Activated CD8-positive, alpha-beta memory T cell treated with anti-CD3 and anti-CD28 coated beads, Interleukin-2, amount 50 U/mL, for 4 hours (primary cell): Measurements from ENCODE around the gene ENO4.

ENCODE experiments used
- DNase-seq: peaks from one replicate; pipeline ENCODE4 v3.0.0-alpha.2; 2020

ENO4 gene

GRCh38 chr10:116831086-116831485 is 18.2 kb upstream of the ENO4 start:
- DNase-seq: no peak

DNA sequence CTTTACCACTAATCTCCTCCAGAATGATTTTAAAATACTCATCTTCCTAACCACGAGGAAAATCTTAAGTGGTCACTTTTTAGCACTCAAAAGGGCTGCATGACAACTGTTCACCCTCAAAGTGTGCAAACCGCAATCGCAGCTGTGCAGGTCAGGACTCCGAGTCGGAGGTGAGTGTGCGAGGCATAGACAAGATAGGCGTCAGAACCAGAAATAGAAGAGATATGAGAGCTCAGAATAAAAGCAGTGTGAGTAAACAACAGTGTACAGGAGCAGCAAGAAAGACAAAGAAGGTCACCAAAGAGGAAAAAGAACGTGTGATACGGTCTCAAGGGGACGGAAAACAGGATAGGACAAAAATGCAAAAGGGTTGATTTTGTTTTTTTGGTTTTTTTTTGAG is 17.5 kb upstream of the ENO4 start:
- no peak for DNase-seq

DNA sequence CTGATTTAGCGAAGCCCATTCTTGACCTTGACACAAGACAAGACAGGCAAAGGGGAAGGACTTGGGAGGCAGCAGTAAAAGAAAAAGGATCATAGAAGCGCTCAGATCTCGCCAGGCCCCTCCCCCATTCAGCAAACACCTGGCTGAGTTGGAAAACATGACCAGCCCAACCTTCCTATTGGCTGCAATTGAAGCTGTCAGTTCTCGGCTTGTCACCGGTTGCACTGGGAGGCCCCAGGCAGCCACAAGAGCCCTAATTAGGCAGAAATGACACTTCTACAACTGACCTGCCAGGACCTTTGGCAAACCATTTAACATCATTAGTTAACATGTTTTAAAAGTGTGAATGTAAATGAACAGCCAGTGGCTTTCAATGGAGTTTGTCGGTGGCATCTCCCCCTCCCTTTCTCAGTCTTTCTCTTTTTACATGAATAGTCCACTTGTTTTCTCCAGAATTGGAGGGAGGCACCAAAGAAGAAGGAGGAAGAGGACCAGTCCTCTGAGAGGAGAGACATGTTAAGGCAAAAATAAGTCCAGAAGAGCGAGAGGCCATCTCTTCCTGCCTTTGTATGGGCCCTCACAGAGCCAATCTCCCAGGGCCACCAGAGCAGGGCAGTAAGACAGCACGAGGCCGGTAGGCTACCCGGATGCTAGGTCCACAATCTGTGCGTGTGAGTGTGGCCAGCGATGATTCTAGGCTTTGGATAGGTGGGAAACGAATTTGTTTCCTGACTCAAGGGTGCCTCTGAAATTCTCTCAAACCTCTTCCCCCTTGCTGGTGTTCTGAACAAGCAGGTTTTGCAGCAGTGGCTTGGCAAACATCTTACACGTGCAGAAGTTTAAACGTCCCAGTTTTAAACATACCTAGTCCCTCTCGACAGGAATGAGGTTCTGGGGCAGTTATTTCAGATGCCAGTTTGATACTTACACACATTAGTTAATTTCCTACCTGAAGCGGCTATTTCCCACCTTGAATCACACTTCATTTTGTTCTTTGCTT is 15.0 kb upstream of the ENO4 start:
- no peak for DNase-seq

GRCh38 chr10:116835658-116836057 is 13.6 kb upstream of the ENO4 start:
- DNase-seq: no peak

DNA sequence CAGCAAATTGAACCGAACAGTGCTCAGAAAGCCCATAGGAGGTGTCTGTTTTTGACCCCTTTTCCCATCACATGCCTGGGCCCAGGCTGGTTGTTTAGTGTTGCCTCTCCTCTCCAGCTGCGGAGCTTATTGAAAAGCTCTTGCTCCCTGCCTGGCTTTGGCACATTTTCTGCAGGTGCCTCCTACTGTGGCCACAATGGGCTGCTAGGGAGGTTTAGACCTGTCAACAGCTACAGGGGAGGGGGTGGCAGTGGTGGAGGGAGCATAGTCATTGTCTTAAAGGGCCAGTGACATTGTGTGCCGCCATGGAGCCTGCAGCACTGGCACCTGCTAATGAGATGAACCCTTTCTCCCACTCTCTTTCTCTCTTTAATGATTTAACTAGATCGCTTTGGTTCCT is 13.2 kb upstream of the ENO4 start:
- DNase-seq: no peak

- DNase-seq: no peak
Measured at GRCh38 chr10:116836902-116837523, 12.3 kb upstream of the ENO4 start.

- no peak for DNase-seq
Measured at GRCh38 chr10:116838143-116838725, 11.1 kb upstream of the ENO4 start.

GRCh38 chr10:116840389-116841075 is 8.8 kb upstream of the ENO4 start:
- DNase-seq: no peak

DNA sequence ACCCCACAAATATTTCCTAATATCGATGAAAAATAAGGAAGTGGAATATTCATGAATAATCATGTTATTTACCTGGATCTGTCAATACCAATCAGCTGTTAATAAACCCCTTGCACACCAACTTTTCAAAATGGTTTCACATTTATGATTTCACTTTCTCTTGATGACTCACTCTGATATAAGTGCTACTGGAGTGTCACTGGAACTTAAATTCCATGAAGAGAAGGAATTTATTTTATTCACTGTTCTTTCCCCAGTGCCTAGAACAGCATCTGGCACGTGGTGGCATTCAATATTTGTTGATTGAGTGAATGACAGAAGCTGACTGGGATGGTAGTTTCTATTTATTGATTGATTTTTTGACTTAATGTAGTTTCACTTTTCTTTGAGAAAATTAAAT is 3.5 kb upstream of the ENO4 start:
- DNase-seq: no peak

GRCh38 chr10:116848032-116848943 is 1.0 kb upstream of the ENO4 start:
- DNase-seq: no peak

- DNase-seq: no peak
Measured at GRCh38 chr10:116848944-116849247, 403 bp upstream of the ENO4 start.

DNA sequence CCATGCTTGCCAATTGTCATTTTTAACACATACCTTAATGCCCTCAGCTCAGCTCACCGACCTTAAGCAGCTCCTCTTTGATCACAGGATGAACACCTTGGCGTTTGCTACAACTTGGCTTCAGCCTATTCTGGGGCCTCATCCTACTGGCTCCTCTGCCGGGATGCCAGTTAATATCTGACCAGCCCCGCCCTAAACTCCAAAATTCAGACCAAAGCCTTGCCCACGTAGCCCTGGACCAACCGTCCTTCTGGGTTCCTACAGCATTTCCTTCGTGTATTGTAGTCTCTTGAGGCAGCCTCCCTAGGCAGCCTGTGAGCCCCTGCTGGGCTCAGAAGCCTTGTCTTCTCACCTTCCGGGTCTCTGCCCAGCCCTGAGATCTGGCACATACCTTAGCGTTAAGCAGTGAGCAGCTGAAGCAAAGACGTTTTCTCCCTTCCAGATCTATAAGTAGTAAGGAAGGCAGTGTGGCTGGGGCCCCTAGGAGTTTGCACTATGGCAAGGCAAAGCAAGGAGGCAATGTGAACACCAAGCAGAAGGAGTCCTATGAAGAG is 836 bp downstream of the ENO4 start:
- DNase-seq: no peak

GRCh38 chr10:116852246-116852645 is 2.9 kb downstream of the ENO4 start:
- no peak for DNase-seq

- DNase-seq: no peak
Measured at GRCh38 chr10:116853287-116853686, 4.0 kb downstream of the ENO4 start.

DNA sequence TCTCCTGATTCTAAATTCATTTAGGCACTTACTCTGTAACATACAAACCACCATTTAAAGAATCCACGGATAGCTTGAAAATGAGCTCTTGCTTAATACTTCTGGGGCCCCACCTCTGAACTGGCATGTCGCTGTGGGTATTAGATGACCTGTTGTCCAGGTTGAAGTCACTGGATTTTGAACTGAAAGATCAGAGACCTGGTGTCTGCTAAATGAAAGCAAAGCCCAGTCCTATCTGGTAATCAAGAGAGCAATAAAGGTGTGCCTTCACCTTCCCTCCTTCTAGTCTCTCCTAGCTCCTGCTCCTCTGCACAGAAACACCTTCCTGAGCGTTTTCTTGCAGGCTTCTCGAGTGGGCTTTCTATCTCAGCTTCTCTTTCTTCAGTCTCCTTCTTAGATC is 4.4 kb downstream of the ENO4 start:
- DNase-seq: no peak

DNA sequence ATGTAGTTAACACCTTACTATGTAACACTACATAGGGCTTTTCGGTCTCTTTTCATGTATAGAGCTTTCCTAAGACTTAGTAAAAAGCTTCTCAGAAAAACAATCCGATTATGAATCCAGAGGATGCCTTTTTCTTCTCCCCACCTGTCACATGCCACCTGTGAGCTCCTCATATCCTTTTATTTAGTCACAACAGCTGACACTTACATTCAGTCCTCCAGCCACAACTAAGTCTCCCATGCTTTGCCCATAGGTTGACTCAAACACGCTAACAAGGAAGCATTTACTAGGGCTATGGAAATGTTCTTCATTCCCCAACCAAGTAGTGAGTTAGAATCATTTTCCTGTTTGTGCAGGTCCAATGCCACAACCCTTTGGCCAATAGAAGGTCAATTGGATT is 7.9 kb downstream of the ENO4 start:
- DNase-seq: no peak

DNA sequence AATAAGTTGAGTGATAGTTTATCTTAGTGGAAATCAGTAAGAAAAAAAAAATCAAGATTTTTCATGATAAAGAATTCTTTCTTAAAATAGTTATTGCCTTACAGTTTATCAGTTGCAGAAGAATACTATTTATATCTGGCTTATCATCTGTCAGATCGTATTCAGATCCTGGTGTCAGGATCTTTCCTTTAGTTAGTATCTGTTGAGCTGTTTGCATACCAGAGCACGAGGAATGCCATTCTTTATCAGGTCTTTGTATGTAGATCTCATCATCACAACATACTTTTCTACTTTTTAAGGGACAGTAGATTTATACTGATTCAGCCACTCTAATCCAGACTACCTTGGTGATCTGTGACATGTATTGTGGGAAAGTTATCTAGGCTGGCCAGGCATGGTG is 12.5 kb downstream of the ENO4 start:
- no peak for DNase-seq

DNA sequence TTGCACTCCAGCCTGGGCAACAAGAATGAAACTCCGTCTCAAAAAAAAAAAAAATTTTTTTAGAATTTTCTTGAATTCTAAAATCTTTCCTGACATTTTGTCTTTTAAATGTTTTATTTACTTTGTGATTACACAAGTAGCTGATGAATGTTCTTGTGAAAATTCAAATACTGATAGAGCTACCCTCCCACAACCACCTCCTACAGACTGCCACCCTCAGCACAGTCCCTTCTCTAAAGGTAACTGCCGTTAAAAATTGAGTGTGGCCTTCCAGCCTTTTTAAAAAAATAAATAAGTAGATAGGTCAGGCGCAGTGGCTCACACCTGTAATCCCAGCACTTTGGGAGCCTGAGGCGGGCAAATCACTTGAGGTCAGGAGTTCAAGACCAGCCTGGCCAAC is 15.1 kb downstream of the ENO4 start:
- no peak for DNase-seq

DNA sequence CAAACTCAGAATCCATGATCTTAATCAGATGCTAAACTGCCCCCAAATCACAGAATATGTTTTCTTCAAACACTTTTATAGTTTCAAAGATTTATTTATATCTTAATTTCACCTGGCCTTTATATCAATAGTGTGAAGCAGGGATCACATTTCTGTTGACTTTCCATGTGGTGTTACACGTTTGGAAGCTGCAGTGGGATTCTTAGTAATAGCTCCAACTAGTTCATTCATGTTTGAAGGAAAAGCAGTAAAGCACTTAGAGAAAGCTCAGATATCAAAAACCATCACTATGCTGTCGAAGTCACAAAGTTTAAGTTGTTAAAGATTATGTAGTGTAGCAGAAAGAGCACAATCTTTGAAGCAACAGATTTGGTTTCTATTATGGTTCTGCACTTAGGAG is 16.8 kb downstream of the ENO4 start:
- DNase-seq: no peak

- DNase-seq: no peak
Measured at GRCh38 chr10:116866987-116867595, 17.8 kb downstream of the ENO4 start.

- no peak for DNase-seq
Measured at GRCh38 chr10:116868198-116868676, 18.9 kb downstream of the ENO4 start.

DNA sequence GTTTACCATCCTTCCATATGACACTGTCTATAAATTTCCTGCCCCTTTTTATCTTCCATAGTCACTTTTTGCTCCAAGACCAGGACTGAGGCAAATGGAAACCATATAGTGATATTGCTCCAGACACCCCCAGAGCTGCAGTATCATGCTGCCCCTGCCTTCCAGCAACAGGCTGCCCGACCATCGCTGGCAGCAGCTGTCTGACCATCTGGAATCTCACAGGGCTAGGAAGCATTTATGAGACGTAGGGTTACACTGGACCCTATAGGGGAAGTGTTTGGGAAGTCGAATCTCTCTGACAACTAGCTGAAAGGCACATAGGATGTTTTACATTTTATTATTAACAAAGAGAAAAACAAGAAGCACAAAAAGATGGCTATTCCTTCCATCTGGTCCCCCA is 19.4 kb downstream of the ENO4 start:
- DNase-seq: no peak
